WTC11 (cell line): Measurements from ENCODE around the gene C5orf15.

Source experiments
- E2F1 ChIP-seq: sonication (generic); formaldehyde crosslinking; IDR thresholded peaks from 2 replicates; pipeline ENCODE4 v1.8.0; 2022; ENCODE audit warnings: mild to moderate bottlenecking, missing genetic modification reagents
- ELF4 ChIP-seq: sonication (generic); formaldehyde crosslinking; IDR thresholded peaks from 2 replicates; pipeline ENCODE4 v1.8.1; 2022; ENCODE audit warnings: low read depth, mild to moderate bottlenecking, moderate library complexity, missing genetic modification reagents
- FOXJ3 ChIP-seq: sonication (generic); formaldehyde crosslinking; IDR thresholded peaks from 2 replicates; pipeline ENCODE4 v1.9.0; 2021; ENCODE audit warnings: missing genetic modification reagents, mild to moderate bottlenecking, borderline replicate concordance
- FOXK1 ChIP-seq: sonication (generic); formaldehyde crosslinking; IDR thresholded peaks from 2 replicates; pipeline ENCODE4 v1.8.0; 2022; ENCODE audit warnings: mild to moderate bottlenecking, moderate library complexity, missing genetic modification reagents
- IRF1 ChIP-seq: sonication (generic); formaldehyde crosslinking; IDR thresholded peaks from 2 replicates; pipeline ENCODE4 v1.8.0; 2023; ENCODE audit warnings: missing genetic modification reagents
- IRF2 ChIP-seq: sonication (generic); formaldehyde crosslinking; IDR thresholded peaks from 2 replicates; pipeline ENCODE4 v1.8.0; 2022; ENCODE audit warnings: low read depth, missing genetic modification reagents, borderline replicate concordance
- JUN ChIP-seq: sonication (generic); formaldehyde crosslinking; IDR thresholded peaks from 2 replicates; pipeline ENCODE4 v1.8.0; 2023; ENCODE audit warnings: mild to moderate bottlenecking, missing genetic modification reagents
- TEAD4 ChIP-seq: sonication (generic); formaldehyde crosslinking; IDR thresholded peaks from 2 replicates; pipeline ENCODE4 v1.8.0; 2022; ENCODE audit warnings: mild to moderate bottlenecking, missing genetic modification reagents
- TP53 ChIP-seq: sonication (generic); formaldehyde crosslinking; IDR thresholded peaks from 2 replicates; pipeline ENCODE4 v1.8.1; 2023; ENCODE audit warnings: mild to moderate bottlenecking, missing genetic modification reagents
- ZNF263 ChIP-seq: sonication (generic); formaldehyde crosslinking; IDR thresholded peaks from 2 replicates; pipeline ENCODE4 v1.8.1; 2022; ENCODE audit warnings: low read depth, mild to moderate bottlenecking, moderate library complexity, missing genetic modification reagents
- ZNF416 ChIP-seq: fragments of 250-450 bp; sonication (Bioruptor Pico); IDR thresholded peaks from 2 replicates; pipeline ENCODE4 v1.9.0; 2021; ENCODE audit warnings: mild to moderate bottlenecking, inconsistent platforms
- ZNF512 ChIP-seq: sonication (generic); formaldehyde crosslinking; IDR thresholded peaks from 2 replicates; pipeline ENCODE4 v1.8.1; 2022; ENCODE audit warnings: missing genetic modification reagents, borderline replicate concordance
- TF ChIP-seq, protein P1 (sequence below): fragments of 200-600 bp; IDR thresholded peaks from 2 replicates; pipeline ENCODE4 v1.8.0; 2022; ENCODE audit warnings: antibody characterized with exemption
- TF ChIP-seq, protein P2 (sequence below): sonication (generic); formaldehyde crosslinking; IDR thresholded peaks from 2 replicates; pipeline ENCODE4 v1.8.0; 2022; ENCODE audit warnings: mild to moderate bottlenecking, missing genetic modification reagents

DNA sequence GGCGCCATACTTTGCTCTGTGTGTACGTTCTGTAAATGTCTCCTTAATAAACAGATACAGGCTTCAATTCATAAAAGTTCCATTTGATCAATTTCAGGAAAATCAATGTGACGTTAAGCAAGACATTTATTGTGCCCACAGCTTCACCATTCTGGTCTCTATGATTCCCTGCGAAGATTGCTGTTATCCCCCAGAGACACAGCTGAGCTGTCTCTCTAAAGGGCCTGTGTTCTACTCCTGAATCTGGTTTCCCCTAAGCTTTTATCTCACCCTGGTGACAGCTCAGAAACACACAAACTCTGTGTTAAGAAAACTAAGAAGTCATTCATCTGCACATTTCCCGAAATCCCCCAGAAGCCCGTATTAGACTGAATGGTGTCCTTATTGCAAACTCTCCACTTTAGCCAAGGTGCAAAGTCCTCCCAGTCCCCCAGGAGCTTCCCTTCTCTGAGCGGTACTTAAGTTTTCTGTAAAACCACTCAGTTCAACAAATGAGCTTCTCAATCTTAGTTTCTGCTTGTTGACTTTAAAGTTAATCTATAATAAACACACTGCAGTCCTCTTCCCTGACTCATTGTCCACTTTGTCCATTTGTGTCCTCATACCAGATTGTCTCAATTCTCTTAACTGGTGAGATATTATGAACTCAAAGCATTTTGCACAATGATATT lies 1.4 kb upstream of the C5orf15 start:
- TF ChIP-seq TEAD4 (CRISPR knock-in tag): no peak
- TF ChIP-seq, protein P1, sequence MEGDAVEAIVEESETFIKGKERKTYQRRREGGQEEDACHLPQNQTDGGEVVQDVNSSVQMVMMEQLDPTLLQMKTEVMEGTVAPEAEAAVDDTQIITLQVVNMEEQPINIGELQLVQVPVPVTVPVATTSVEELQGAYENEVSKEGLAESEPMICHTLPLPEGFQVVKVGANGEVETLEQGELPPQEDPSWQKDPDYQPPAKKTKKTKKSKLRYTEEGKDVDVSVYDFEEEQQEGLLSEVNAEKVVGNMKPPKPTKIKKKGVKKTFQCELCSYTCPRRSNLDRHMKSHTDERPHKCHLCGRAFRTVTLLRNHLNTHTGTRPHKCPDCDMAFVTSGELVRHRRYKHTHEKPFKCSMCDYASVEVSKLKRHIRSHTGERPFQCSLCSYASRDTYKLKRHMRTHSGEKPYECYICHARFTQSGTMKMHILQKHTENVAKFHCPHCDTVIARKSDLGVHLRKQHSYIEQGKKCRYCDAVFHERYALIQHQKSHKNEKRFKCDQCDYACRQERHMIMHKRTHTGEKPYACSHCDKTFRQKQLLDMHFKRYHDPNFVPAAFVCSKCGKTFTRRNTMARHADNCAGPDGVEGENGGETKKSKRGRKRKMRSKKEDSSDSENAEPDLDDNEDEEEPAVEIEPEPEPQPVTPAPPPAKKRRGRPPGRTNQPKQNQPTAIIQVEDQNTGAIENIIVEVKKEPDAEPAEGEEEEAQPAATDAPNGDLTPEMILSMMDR: no peak
- TF ChIP-seq, protein P2, sequence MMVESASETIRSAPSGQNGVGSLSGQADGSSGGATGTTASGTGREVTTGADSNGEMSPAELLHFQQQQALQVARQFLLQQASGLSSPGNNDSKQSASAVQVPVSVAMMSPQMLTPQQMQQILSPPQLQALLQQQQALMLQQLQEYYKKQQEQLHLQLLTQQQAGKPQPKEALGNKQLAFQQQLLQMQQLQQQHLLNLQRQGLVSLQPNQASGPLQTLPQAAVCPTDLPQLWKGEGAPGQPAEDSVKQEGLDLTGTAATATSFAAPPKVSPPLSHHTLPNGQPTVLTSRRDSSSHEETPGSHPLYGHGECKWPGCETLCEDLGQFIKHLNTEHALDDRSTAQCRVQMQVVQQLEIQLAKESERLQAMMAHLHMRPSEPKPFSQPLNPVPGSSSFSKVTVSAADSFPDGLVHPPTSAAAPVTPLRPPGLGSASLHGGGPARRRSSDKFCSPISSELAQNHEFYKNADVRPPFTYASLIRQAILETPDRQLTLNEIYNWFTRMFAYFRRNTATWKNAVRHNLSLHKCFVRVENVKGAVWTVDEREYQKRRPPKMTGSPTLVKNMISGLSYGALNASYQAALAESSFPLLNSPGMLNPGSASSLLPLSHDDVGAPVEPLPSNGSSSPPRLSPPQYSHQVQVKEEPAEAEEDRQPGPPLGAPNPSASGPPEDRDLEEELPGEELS (CRISPR knock-in tag): no peak
- no peak for TF ChIP-seq ELF4
- no peak for TF ChIP-seq ZNF263 (CRISPR knock-in tag)
- no peak for TF ChIP-seq IRF2 (CRISPR knock-in tag)
- TF ChIP-seq JUN (CRISPR knock-in tag): no peak
- TF ChIP-seq ZNF416 (CRISPR knock-in tag): no peak
- no peak for TF ChIP-seq TP53
- no peak for TF ChIP-seq ZNF512 (CRISPR knock-in tag)
- TF ChIP-seq IRF1 (CRISPR knock-in tag): no peak
- TF ChIP-seq FOXJ3: no peak
- no peak for TF ChIP-seq E2F1 (CRISPR knock-in tag)
- no peak for TF ChIP-seq FOXK1 (CRISPR knock-in tag)
